Measurements from ENCODE around the gene TMEM235.

The TMEM235 gene

GRCh38 chr17:78251773-78252103 lies 20.3 kb downstream of the TMEM235 start:
- TF ChIP-seq POLR2AphosphoS5 (IDR thresholded peaks at IDR 0.05; ENCODE audit: low read depth, low read length): no peak
- no peak for TF ChIP-seq TAF1 (IDR thresholded peaks at IDR 0.05; ENCODE audit: borderline replicate concordance, insufficient read depth, low read length)

- TF ChIP-seq POLR2AphosphoS5 (IDR thresholded peaks at IDR 0.05; ENCODE audit: low read depth, low read length) (no peak), SIN3A (IDR thresholded peaks at IDR 0.05; ENCODE audit: borderline replicate concordance, insufficient read depth, low read length) (no peak), FOXP2 (optimal IDR thresholded peaks at IDR 0.05; ENCODE audit: borderline replicate concordance, extremely low read depth, extremely low read length, insufficient read depth) (no peak), TAF1 (IDR thresholded peaks at IDR 0.05; ENCODE audit: borderline replicate concordance, insufficient read depth, low read length) (no peak), REST (IDR thresholded peaks at IDR 0.05; ENCODE audit: insufficient read depth in 1 of 2, low read depth in 2 of 2, low read length in 2 of 2) (no peak)
These were observed 20.7 kb downstream of the TMEM235 start for GRCh38 chr17:78252111-78252634.

- TF ChIP-seq SIN3A (IDR thresholded peaks at IDR 0.05; ENCODE audit: borderline replicate concordance, insufficient read depth, low read length) (no peak), FOXP2 (optimal IDR thresholded peaks at IDR 0.05; ENCODE audit: borderline replicate concordance, extremely low read depth, extremely low read length, insufficient read depth) (no peak), REST (IDR thresholded peaks at IDR 0.05; ENCODE audit: insufficient read depth in 1 of 2, low read depth in 2 of 2, low read length in 2 of 2) (no peak), TAF1 (IDR thresholded peaks at IDR 0.05; ENCODE audit: borderline replicate concordance, insufficient read depth, low read length) (no peak), POLR2AphosphoS5 (IDR thresholded peaks at IDR 0.05; ENCODE audit: low read depth, low read length) (no peak; the same call in 1 of the 2 replicates)
These were observed 21.5 kb downstream of the TMEM235 start for GRCh38 chr17:78252701-78253635.

DNA sequence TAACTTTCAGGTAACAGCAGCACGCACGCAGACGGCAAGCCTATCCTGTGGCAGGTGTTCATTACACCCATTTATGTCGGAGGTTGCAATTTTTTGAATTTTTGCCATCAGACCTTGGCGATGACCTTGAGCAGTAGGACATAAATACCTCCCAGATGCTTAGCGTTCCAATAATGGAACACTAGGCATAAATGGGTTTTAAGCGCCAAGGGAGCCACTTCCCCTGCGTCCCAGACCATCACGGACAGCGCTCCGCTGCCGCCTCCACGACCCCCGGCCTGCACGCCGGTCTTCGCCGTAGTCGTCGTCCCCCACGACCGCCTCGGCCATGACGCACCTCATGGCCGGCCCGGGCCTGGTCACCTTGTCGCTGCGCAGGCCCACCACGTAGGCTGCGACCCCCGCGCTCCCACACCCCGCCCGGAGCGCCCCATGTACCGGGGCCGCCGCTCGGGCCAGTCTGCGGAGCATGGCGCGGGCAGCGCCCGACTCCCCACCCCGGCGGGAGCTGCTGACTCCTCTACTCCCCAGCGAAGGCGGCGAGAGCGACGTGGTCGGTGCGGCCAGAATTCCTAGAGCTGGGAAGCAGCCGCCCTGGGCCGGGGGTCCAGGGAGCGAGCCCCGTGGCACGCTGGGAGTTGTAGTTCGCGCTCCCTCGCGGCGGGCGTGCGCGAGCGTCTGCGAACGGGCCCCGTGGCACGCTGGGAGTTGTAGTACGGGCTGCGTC lies 22.7 kb downstream of the TMEM235 start:
- TF ChIP-seq TAF1 (IDR thresholded peaks at IDR 0.05; ENCODE audit: borderline replicate concordance, insufficient read depth, low read length): 0 out of 2 replicates have a peak, but pooled peaks have one; percentile 35
- no peak for TF ChIP-seq REST (IDR thresholded peaks at IDR 0.05; ENCODE audit: insufficient read depth in 1 of 2, low read depth in 2 of 2, low read length in 2 of 2)
- TF ChIP-seq SIN3A (IDR thresholded peaks at IDR 0.05; ENCODE audit: borderline replicate concordance, insufficient read depth, low read length): 0 out of 2 replicates have a peak, but pooled peaks have one; percentile 30
- TF ChIP-seq FOXP2 (optimal IDR thresholded peaks at IDR 0.05; ENCODE audit: borderline replicate concordance, extremely low read depth, extremely low read length, insufficient read depth): peak; percentile 73
- TF ChIP-seq POLR2AphosphoS5 (IDR thresholded peaks at IDR 0.05; ENCODE audit: low read depth, low read length): peak; percentile 79

DNA sequence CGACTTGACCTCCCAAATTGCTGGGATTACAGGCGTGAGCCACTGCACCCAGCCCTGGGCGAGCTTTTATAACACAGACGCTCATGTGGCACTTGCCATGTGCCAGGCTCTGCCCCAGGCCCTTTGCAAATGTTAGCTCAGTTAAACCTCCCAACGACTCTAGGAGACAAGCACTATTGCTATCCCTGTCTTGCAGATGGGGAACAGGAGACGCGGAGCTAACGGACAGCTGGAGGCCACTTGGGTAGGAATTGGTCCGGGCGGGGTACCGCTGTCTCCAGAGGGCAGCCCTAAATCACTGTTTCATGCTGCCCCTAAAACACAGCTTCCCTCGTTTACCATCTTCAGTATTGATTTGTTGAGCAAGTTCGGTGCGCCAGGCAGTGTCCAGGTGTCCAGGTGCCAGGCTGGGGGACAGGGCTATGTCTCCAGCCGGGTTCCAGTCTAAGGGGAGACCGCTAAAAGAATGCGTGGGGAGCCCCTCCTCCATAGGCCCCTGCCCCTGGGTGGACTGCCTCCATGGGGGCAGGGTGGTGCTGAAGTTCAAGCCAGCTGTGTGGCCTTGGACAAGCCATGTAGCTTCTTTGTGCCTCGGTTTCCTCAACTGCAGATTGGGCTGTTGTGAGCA lies 23.7 kb downstream of the TMEM235 start:
- no peak for TF ChIP-seq POLR2AphosphoS5 (IDR thresholded peaks at IDR 0.05; ENCODE audit: low read depth, low read length)
- TF ChIP-seq REST (IDR thresholded peaks at IDR 0.05; ENCODE audit: insufficient read depth in 1 of 2, low read depth in 2 of 2, low read length in 2 of 2): no peak
- no peak for TF ChIP-seq TAF1 (IDR thresholded peaks at IDR 0.05; ENCODE audit: borderline replicate concordance, insufficient read depth, low read length)
